Neuronal stem cell (in vitro differentiated cells): ENCODE results near the gene ITGA11.
A peak's percentile ranks its signal among the peaks of the same experiment; 100 is the strongest.

Experiments
- DNase-seq: peaks from one replicate; pipeline ENCODE4 v3.0.0-alpha.2; 2013; ENCODE audit warnings: low spot score
- H2AFZ ChIP-seq: one replicate; pipeline ENCODE4 v1.6.1; 2013; ENCODE audit warnings: mild to moderate bottlenecking, low read length, inconsistent platforms
- H2AK5ac ChIP-seq: 2 replicates; pipeline ENCODE4 v1.6.1; 2013; ENCODE audit warnings: low read depth, mild to moderate bottlenecking, inconsistent platforms, low read length, moderate library complexity, mixed read lengths
- H2BK120ac ChIP-seq: 2 replicates; pipeline ENCODE4 v1.6.1; 2013; ENCODE audit warnings: low read depth, mild to moderate bottlenecking, inconsistent platforms, low read length, moderate library complexity, mixed read lengths
- H2BK12ac ChIP-seq: one replicate; pipeline ENCODE4 v1.6.1; 2013; ENCODE audit warnings: low read length, inconsistent platforms
- H2BK15ac ChIP-seq: 2 replicates; pipeline ENCODE4 v1.6.1; 2013; ENCODE audit warnings: mild to moderate bottlenecking, low read length, inconsistent platforms, mixed read lengths
- H2BK5ac ChIP-seq: one replicate; pipeline ENCODE4 v1.6.1; 2013; ENCODE audit warnings: inconsistent platforms, mild to moderate bottlenecking, low read length, moderate library complexity
- H3K14ac ChIP-seq: one replicate; pipeline ENCODE4 v1.6.1; 2013; ENCODE audit warnings: low read length, inconsistent platforms
- H3K18ac ChIP-seq: 2 replicates; pipeline ENCODE4 v1.6.1; 2013; ENCODE audit warnings: low read length, inconsistent platforms
- H3K23ac ChIP-seq: 2 replicates; pipeline ENCODE4 v1.6.1; 2013; ENCODE audit warnings: low read depth, mild to moderate bottlenecking, mixed read lengths, low read length, inconsistent platforms; ENCODE audit not compliant: poor library complexity
- H3K27ac ChIP-seq: replicated peaks from 3 replicates; pipeline ENCODE4 v1.5.1; 2013; ENCODE audit warnings: low read length, inconsistent platforms
- H3K27me3 ChIP-seq, 3 experiments: 2 replicates each; pipeline ENCODE4 v1.6.1; 2013; ENCODE audit warnings: low read length in 3 of 3, mild to moderate bottlenecking in 2 of 3, inconsistent platforms in 1 of 3, low read depth in 1 of 3, mixed read lengths in 1 of 3, moderate library complexity in 1 of 3; ENCODE audit not compliant: control insufficient read depth in 3 of 3, insufficient read depth in 3 of 3
- H3K36me3 ChIP-seq, 2 donors: replicated peaks in 1 of 2; 2 replicates each; pipeline ENCODE4 v1.6.1; 2013; ENCODE audit warnings: low read length in 2 of 2; ENCODE audit not compliant: control insufficient read depth in 2 of 2, insufficient read depth in 2 of 2
- H3K4ac ChIP-seq: 2 replicates; pipeline ENCODE4 v1.6.1; 2013; ENCODE audit warnings: inconsistent platforms, mild to moderate bottlenecking, low read length, moderate library complexity
- H3K4me1 ChIP-seq, 2 donors: 1 replicate in 1 of 2; 2 replicates in 1 of 2; pipeline ENCODE4 v1.6.1; 2013; ENCODE audit warnings: low read length in 2 of 2, low read depth in 1 of 2; ENCODE audit not compliant: control insufficient read depth in 2 of 2, insufficient read depth in 1 of 2
- H3K4me2 ChIP-seq: one replicate; pipeline ENCODE4 v1.6.1; 2013; ENCODE audit warnings: mild to moderate bottlenecking, low read length, inconsistent platforms; ENCODE audit not compliant: insufficient read depth, poor library complexity, severe bottlenecking
- H3K4me3 ChIP-seq, 2 donors: 2 replicates each; pipeline ENCODE4 v1.5.1; 2013; ENCODE audit warnings: low read length in 2 of 2, mild to moderate bottlenecking in 2 of 2, inconsistent platforms in 1 of 2, moderate library complexity in 1 of 2
- H3K79me1 ChIP-seq: one replicate; pipeline ENCODE4 v1.6.1; 2013; ENCODE audit warnings: low read depth, mild to moderate bottlenecking, inconsistent platforms, low read length, moderate library complexity
- H3K9ac ChIP-seq: one replicate; pipeline ENCODE4 v1.6.1; 2013; ENCODE audit warnings: mild to moderate bottlenecking, low read depth, low read length, inconsistent platforms; ENCODE audit not compliant: poor library complexity
- H3K9me3 ChIP-seq, 2 donors: replicated peaks in 1 of 2; 2 replicates each; pipeline versions ENCODE3 to v1.6.1; 2013; ENCODE audit warnings: low read length in 2 of 2, mild to moderate bottlenecking in 2 of 2, inconsistent platforms in 1 of 2, low read depth in 1 of 2, mixed read lengths in 1 of 2, moderate library complexity in 1 of 2; ENCODE audit not compliant: control insufficient read depth in 2 of 2, insufficient read depth in 1 of 2
- H4K8ac ChIP-seq: one replicate; pipeline ENCODE4 v1.6.1; 2013; ENCODE audit warnings: low read depth, mild to moderate bottlenecking, inconsistent platforms, low read length, moderate library complexity
- H4K91ac ChIP-seq: one replicate; pipeline ENCODE4 v1.6.1; 2013; ENCODE audit warnings: low read length, low read depth, mild to moderate bottlenecking, inconsistent platforms; ENCODE audit not compliant: poor library complexity
- WGBS, 2 donors: extraction: QIAGEN DNeasy Blood & Tissue Kit; methylation state at CpG; one replicate each; pipeline ENCODE4 v1.1.7; 2013; ENCODE audit warnings: missing lambda C conversion rate in 2 of 2, mixed read lengths in 1 of 2; ENCODE audit not compliant: insufficient read length in 2 of 2, insufficient replicate concordance in 1 of 2; ENCODE audit errors: extremely low coverage in 2 of 2; 5-methylcytosine and 5-hydroxymethylcytosine counted together

Gene ITGA11

GRCh38 chr15:68340726-68341671 is 91.0 kb downstream of the ITGA11 start:
- peak overlapping the region; percentile 18 for H3K18ac ChIP-seq
- no peak overlapping the region for H3K14ac ChIP-seq
- H2AK5ac ChIP-seq, result no peak overlapping the region
- no peaks in the 10 kb centered on the region for H3K4me1 ChIP-seq
- H3K4me2 ChIP-seq, result no peak overlapping the region
- H3K4ac ChIP-seq, result no peak overlapping the region
- H2BK15ac ChIP-seq, result no peak overlapping the region
- no peaks in the 10 kb centered on the region for H3K36me3 ChIP-seq
- H2BK120ac ChIP-seq, result no peak overlapping the region
- H3K23ac ChIP-seq, result no peak overlapping the region
- H2AFZ ChIP-seq, result no peak overlapping the region
- no peak overlapping the region for H3K4me3 ChIP-seq
- no peak overlapping the region for H3K27ac ChIP-seq
- no peak for DNase-seq
- no peak overlapping the region for H4K91ac ChIP-seq
- no peak overlapping the region for H2BK5ac ChIP-seq
- H3K9me3 ChIP-seq, result no peaks in the 10 kb centered on the region
- no CpG with 5 or more reads among the region's 15 CpGs for WGBS, 2 donors
- peaks cover 0 to 18% (median 0%) of the 10 kb centered on the region in 3 experiments for H3K27me3 ChIP-seq
- H2BK12ac ChIP-seq, result no peak overlapping the region
- no peak overlapping the region for H3K9ac ChIP-seq
- H4K8ac ChIP-seq, result no peak overlapping the region
- H3K79me1 ChIP-seq, result no peaks in the 10 kb centered on the region

GRCh38 chr15:68339481-68339880 is 92.5 kb downstream of the ITGA11 start:
- Histone ChIP-seq H4K91ac (no peak overlapping the region), H2BK15ac (no peak overlapping the region), H2BK120ac (no peak overlapping the region), H3K27ac (no peak overlapping the region), H2AFZ (no peak overlapping the region), H3K23ac (no peak overlapping the region), H3K4me3 (no peak overlapping the region), H3K4me2 (no peak overlapping the region), H3K27me3 (peaks cover 0 to 28% (median 0%) of the 10 kb centered on the region in 3 experiments), H2AK5ac (no peak overlapping the region), H3K4ac (no peak overlapping the region), H3K79me1 (no peaks in the 10 kb centered on the region), H3K18ac (no peak overlapping the region), H3K4me1 (no peaks in the 10 kb centered on the region), H3K36me3 (no peaks in the 10 kb centered on the region), H3K14ac (no peak overlapping the region), H3K9me3 (no peaks in the 10 kb centered on the region), H3K9ac (no peak overlapping the region), H4K8ac (no peak overlapping the region), H2BK5ac (no peak overlapping the region), H2BK12ac (no peak overlapping the region)
- DNase-seq, result no peak
- WGBS, 2 donors, result no CpG with 5 or more reads among the region's 10 CpGs

- no peak overlapping the region for H3K4me2 ChIP-seq
- no peak overlapping the region for H2BK12ac ChIP-seq
- H2AK5ac ChIP-seq, result peak overlapping the region; percentile 43
- H3K18ac ChIP-seq, result no peak overlapping the region
- no peak overlapping the region for H3K23ac ChIP-seq
- DNase-seq, result no peak
- H4K91ac ChIP-seq, result no peak overlapping the region
- no peak overlapping the region for H2BK15ac ChIP-seq
- H4K8ac ChIP-seq, result no peak overlapping the region
- H2BK5ac ChIP-seq, result no peak overlapping the region
- H2AFZ ChIP-seq, result no peak overlapping the region
- no CpG with 5 or more reads among the region's 6 CpGs for WGBS, 2 donors
- H3K27me3 ChIP-seq, result peaks cover 0 to 26% (median 0%) of the 10 kb centered on the region in 3 experiments
- H3K4me1 ChIP-seq, result no peaks in the 10 kb centered on the region
- H3K9ac ChIP-seq, result no peak overlapping the region
- no peaks in the 10 kb centered on the region for H3K36me3 ChIP-seq
- H3K9me3 ChIP-seq, result no peaks in the 10 kb centered on the region
- H3K27ac ChIP-seq, result no peak overlapping the region
- no peak overlapping the region for H2BK120ac ChIP-seq
- H3K79me1 ChIP-seq, result no peaks in the 10 kb centered on the region
- no peak overlapping the region for H3K4me3 ChIP-seq
- H3K4ac ChIP-seq, result no peak overlapping the region
- H3K14ac ChIP-seq, result no peak overlapping the region
Observed at GRCh38 chr15:68337826-68338225, 94.1 kb downstream of the ITGA11 start.

DNA sequence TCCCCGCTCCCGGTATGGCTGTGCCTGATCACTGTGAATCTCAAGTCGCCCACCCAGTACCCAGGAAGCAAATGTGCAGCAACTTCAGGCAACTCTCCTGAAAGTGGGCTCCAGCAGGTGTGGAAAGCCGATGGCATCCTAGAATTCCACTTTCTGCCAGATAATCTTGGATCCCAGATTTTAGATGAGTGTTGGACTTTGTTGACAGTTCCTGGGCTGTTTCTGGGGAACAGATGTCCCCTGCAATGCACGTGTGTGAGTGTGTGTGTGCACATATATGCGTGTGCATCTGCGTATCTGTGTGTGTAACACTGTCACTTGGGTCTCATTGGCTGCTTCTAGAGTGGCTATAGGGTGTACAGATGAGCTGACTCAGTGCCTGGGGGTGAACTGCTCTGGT is 95.4 kb downstream of the ITGA11 start:
- Histone ChIP-seq H3K23ac (no peak overlapping the region), H3K4me1 (peaks cover 0 to 1% of the 10 kb centered on the region in 2 donors), H2BK5ac (no peak overlapping the region), H3K36me3 (no peaks in the 10 kb centered on the region), H3K9ac (no peak overlapping the region), H4K91ac (no peak overlapping the region), H3K4me3 (no peak overlapping the region), H3K27me3 (peaks cover 0 to 26% (median 0%) of the 10 kb centered on the region in 3 experiments), H4K8ac (no peak overlapping the region), H3K27ac (no peak overlapping the region), H3K14ac (no peak overlapping the region), H3K4me2 (no peak overlapping the region), H2AFZ (no peak overlapping the region), H2BK15ac (no peak overlapping the region), H3K79me1 (no peaks in the 10 kb centered on the region), H2BK12ac (no peak overlapping the region), H2BK120ac (no peak overlapping the region), H2AK5ac (peak overlapping the region; percentile 43), H3K4ac (no peak overlapping the region), H3K9me3 (no peaks in the 10 kb centered on the region), H3K18ac (no peak overlapping the region)
- WGBS, 2 donors, result no CpG with 5 or more reads among the region's 7 CpGs
- no peak for DNase-seq
